Activated T-cell treated with anti-CD3 and anti-CD28 coated beads for 4 hours (primary cell): ENCODE results near the gene MLH1.

Experiments
- DNase-seq: peaks from one replicate; pipeline ENCODE4 v3.0.0-alpha.2; 2020

MLH1 gene

DNA sequence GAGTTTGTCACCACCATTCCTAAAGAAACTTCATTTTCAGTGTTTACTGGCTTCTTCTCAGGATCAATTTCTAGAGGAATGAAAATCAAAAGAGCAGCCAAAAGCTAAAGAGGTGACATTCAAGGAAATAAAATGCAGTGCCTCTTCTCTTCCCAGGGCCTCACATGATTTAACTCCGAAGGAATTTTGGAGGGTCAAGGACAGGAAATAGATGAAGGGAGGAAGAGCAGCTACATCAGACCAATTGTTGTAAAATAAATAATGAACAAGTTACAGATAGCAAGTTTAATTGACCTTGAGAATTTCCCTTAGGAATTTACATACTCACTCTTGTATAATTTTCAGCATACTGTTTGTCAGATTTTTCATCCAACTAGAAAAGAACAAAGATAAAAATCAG, 103.0 kb downstream of the MLH1 start:
- DNase-seq, result no peak

DNA sequence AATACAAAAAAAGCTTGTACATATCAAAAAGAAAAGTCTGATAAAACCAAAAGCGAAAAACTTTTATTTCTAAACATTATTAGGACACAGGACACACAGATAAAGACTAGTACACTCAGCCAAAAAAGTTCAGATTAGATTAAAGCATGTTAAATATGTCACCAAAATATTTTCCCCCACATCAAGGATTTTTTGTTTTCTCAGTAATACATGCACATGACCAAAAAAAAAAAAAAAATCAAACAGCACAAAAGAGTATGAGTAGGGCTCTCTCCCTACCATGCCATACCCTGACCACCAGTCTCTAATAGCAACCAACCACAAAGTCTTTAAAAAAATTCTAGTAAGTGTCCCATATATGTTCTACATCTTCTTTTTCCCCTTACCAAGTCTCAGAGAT, 103.7 kb downstream of the MLH1 start:
- no peak for DNase-seq

- no peak for DNase-seq
Observed at GRCh38 chr3:37097776-37098175, 104.5 kb downstream of the MLH1 start.

- no peak for DNase-seq
Observed at GRCh38 chr3:37098884-37099283, 105.6 kb downstream of the MLH1 start.

GRCh38 chr3:37099469-37099868, 106.2 kb downstream of the MLH1 start:
- no peak for DNase-seq

DNA sequence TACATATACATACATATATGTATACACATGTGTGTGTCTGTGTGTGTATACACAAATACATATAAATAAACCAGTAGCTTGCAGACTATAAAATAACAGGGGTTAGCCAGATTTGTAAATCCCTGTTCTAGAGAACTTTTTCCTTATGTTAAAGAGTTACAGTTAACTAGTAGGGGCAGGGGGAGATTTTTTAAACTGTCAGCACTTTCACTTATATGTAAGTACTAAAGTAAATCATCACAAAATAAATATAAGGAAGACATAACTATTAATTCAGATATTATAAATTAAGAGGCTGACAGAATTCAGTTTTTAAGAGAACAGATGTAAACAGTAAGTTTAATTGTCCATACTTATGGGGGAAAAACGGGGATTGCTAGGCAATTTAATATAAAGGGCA, 107.1 kb downstream of the MLH1 start:
- no peak for DNase-seq
